ENCODE measurements around the gene SLC6A19.

DNA sequence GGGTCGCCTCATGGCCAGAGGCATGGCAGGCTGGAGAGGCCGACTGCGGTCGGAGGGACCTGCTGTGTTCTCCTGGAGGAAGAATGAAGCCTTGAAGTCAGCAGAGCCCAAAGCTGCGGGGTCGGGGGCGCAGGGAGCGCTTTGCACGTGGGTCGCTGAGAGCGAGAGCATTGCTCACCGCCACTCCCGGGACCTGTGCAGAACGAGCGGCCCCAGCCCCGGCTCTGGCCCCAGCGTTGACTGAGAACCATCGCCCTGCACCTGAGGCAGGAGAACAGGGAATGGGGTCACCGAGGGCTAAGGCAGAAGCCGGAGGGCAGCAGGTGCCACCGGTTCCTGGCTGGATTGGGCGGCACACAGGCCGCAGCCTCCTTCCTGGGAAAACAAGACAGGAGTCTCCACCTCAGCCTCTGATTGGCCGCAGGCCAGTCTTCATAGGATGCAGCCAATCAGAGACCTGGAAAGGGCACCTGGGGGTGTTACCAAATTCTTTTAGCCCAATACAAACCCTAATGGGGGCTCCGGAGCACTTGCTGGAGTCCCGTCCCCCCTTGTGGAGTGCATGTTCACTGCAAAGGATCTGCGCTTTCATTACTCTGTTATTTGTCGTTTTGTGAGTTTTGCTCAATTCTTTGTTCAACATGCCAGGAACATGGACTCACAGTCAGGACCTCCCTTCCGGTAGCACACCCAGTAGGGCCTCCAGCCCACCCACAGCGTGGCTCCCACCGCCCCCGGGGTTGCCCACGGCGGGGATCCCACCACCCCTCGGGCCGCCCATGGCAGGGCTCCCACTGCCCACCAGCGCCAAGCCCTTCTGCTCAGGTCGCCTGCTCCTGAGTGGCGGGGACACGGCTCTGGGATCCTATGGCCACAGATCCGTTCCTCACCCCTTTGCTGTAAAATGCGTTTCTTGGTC is 24.7 kb upstream of the SLC6A19 start:
- TF ChIP-seq EZH2phosphoT487 (IDR thresholded peaks at IDR 0.05; ENCODE audit: low read depth, severe bottlenecking, unreplicated experiment) (no peak), EZH2 (IDR thresholded peaks at IDR 0.05; ENCODE audit: borderline replicate concordance) (no peak)
- TF ChIP-seq, protein P1, sequence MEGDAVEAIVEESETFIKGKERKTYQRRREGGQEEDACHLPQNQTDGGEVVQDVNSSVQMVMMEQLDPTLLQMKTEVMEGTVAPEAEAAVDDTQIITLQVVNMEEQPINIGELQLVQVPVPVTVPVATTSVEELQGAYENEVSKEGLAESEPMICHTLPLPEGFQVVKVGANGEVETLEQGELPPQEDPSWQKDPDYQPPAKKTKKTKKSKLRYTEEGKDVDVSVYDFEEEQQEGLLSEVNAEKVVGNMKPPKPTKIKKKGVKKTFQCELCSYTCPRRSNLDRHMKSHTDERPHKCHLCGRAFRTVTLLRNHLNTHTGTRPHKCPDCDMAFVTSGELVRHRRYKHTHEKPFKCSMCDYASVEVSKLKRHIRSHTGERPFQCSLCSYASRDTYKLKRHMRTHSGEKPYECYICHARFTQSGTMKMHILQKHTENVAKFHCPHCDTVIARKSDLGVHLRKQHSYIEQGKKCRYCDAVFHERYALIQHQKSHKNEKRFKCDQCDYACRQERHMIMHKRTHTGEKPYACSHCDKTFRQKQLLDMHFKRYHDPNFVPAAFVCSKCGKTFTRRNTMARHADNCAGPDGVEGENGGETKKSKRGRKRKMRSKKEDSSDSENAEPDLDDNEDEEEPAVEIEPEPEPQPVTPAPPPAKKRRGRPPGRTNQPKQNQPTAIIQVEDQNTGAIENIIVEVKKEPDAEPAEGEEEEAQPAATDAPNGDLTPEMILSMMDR (IDR thresholded peaks at IDR 0.05; ENCODE audit: poor library complexity): no peak
